Breast epithelium (tissue), 3 donors: ENCODE measurements around the gene CDH3.

Experiments used
- CTCF ChIP-seq, 3 donors: fragments of 450-650 bp; IDR thresholded peaks; one replicate each; pipeline ENCODE4 v1.5.1; 2016 to 2017; ENCODE audit warnings: antibody characterized with exemption in 3 of 3, mild to moderate bottlenecking in 3 of 3, moderate library complexity in 3 of 3
- POLR2A ChIP-seq: fragments of 450-650 bp; IDR thresholded peaks from one replicate; pipeline ENCODE4 v1.6.1; 2016; ENCODE audit warnings: antibody characterized with exemption, mild to moderate bottlenecking, moderate library complexity
- POLR2AphosphoS5 ChIP-seq, 3 donors: sonication (generic); formaldehyde crosslinking; IDR thresholded peaks; one replicate each; pipeline ENCODE4 v1.6.1; 2017; ENCODE audit warnings: antibody characterized with exemption in 3 of 3

DNA sequence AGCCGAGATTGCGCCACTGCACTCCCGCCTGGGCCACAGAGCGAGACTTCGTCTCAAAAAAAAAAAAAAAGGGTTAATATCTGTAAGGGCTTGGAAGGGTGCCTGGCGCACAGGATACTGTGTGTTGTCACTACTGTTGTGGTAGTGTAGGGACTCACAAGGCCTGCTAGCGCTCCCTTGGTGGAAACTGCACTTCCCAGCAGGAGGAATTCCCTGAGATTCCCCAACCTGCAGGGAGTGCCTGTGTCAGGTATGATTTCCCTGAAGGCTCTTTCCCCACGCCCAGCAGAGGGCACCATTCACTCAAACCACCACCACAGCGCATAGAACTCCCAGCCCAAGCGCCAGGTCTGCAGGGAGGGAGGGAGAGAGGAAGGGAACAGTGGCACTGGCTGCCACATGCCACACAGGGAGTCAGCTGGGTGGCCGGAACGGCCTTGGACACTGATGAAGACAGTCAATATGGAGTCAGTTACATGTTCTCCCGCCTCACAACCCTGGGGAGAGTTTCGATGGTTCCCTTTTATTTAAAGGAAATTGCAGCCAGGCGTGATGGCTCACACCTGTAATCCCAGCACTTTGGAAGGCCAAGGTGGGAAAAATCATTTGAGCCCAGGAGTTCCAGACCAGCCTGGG is 59.2 kb downstream of the CDH3 start:
- peak; percentile 14 to 68 (median 23) for TF ChIP-seq POLR2AphosphoS5 (IDR thresholded peaks at IDR 0.05)
- peak; percentile 70 to 94 (median 79) for TF ChIP-seq CTCF (IDR thresholded peaks at IDR 0.05)
- no peak for TF ChIP-seq POLR2A
